ENCODE results near the gene DPP7.
A peak's percentile ranks its signal among the peaks of the same experiment; 100 is the strongest.
"Not testable (repeated sequence)": the region's sequence is repeated elsewhere in the genome, so short reads cannot be mapped to it uniquely, and the experiment has no call there.

The DPP7 gene

GRCh38 chr9:137147793-137148160 is 33.2 kb upstream of the DPP7 start:
- DNase-seq, result no peak

GRCh38 chr9:137147091-137147792 is 32.7 kb upstream of the DPP7 start:
- DNase-seq, result peak in 1 of 5 donors; percentile 0

GRCh38 chr9:137146527-137146918 is 32.0 kb upstream of the DPP7 start:
- no peak for DNase-seq

- peak in 1 of 5 donors; percentile 2 for DNase-seq
These were observed 31.4 kb upstream of the DPP7 start for GRCh38 chr9:137145731-137146526.

- no peak for DNase-seq
These were observed 28.9 kb upstream of the DPP7 start for GRCh38 chr9:137143459-137143858.

GRCh38 chr9:137141976-137142936 is 27.7 kb upstream of the DPP7 start:
- DNase-seq, result no peak

- DNase-seq, result no peak
These were observed 26.7 kb upstream of the DPP7 start for GRCh38 chr9:137141050-137141810.

GRCh38 chr9:137140151-137141012 is 25.8 kb upstream of the DPP7 start:
- no peak for DNase-seq

GRCh38 chr9:137139468-137140150 is 25.1 kb upstream of the DPP7 start:
- DNase-seq, result no peak

GRCh38 chr9:137138722-137139467 is 24.4 kb upstream of the DPP7 start, which contains the start of gene GRIN1:
Gene GRIN1, plus strand, starts transcription at chr9:137139154. Its CDS starts 333 bp downstream, at chr9:137139487.
- peak in 1 of 5 donors; percentile 48 for DNase-seq

GRCh38 chr9:137138058-137138721 is 23.7 kb upstream of the DPP7 start:
- DNase-seq, result no peak

GRCh38 chr9:137136881-137137607 is 22.5 kb upstream of the DPP7 start:
- no peak for DNase-seq

- no peak for DNase-seq
These were observed 21.8 kb upstream of the DPP7 start for GRCh38 chr9:137136261-137136880.

- not testable (repeated sequence) for DNase-seq
These were observed 20.6 kb upstream of the DPP7 start for GRCh38 chr9:137135154-137135553.

GRCh38 chr9:137134191-137134590 is 19.7 kb upstream of the DPP7 start:
- no peak for DNase-seq

- no peak for DNase-seq
These were observed 15.7 kb upstream of the DPP7 start for GRCh38 chr9:137130176-137130755.

- DNase-seq, result peak; percentile 76 to 94 (median 83)
These were observed 15.1 kb upstream of the DPP7 start for GRCh38 chr9:137129456-137130175.

Measured in T-helper 1 cell (primary cell).